GM23338 (cell line): ENCODE data around the gene LRWD1. TPM values are rescaled to one million over a fixed set of nuclear protein-coding genes. Genes with fewer than 3 reads are reported as not detected.

Experiments used
- ATAC-seq: fragments of 200-7000 bp; cut with Tn5 transposase; 3 replicates; pipeline ENCODE4 v1.9.1; 2020
- DNase-seq: peaks from one replicate; pipeline ENCODE4 v3.0.0-alpha.2; 2015; ENCODE audit warnings: low spot score
- H2AFZ ChIP-seq: fragments of 200-600 bp; sonication (generic); 2 replicates; pipeline ENCODE4 v1.8.0; 2016; ENCODE audit warnings: antibody characterized with exemption, mild to moderate bottlenecking, moderate library complexity
- H3F3A ChIP-seq: fragments of 200-600 bp; sonication (generic); replicated peaks from 2 replicates; pipeline ENCODE4 v1.8.0; 2017; ENCODE audit warnings: antibody characterized with exemption, mixed run types, low read depth
- H3K27ac ChIP-seq: fragments of 200-600 bp; sonication (generic); 2 replicates; pipeline ENCODE4 v1.6.1; 2016; ENCODE audit warnings: low read depth
- H3K27me3 ChIP-seq: fragments of 200-600 bp; sonication (generic); 2 replicates; pipeline ENCODE4 v1.8.0; 2016; ENCODE audit warnings: mild to moderate bottlenecking, mixed run types, moderate library complexity; ENCODE audit not compliant: insufficient read depth
- H3K36me3 ChIP-seq: fragments of 200-600 bp; sonication (generic); 2 replicates; pipeline ENCODE4 v1.8.0; 2016; ENCODE audit warnings: mild to moderate bottlenecking; ENCODE audit not compliant: insufficient read depth
- H3K4me1 ChIP-seq: fragments of 200-600 bp; sonication (generic); 2 replicates; pipeline ENCODE4 v1.8.0; 2016; ENCODE audit warnings: mild to moderate bottlenecking, moderate library complexity; ENCODE audit not compliant: insufficient read depth
- H3K4me2 ChIP-seq: fragments of 200-600 bp; sonication (generic); 2 replicates; pipeline ENCODE4 v1.7.1; 2017; ENCODE audit warnings: mixed run types
- H3K4me3 ChIP-seq: fragments of 200-600 bp; sonication (generic); 2 replicates; pipeline ENCODE4 v1.6.1; 2016; ENCODE audit warnings: mixed run types
- H3K79me2 ChIP-seq: fragments of 200-600 bp; sonication (generic); replicated peaks from 2 replicates; pipeline ENCODE4 v1.8.0; 2017; ENCODE audit warnings: mild to moderate bottlenecking; ENCODE audit not compliant: insufficient read depth
- H3K9me2 ChIP-seq: fragments of 200-600 bp; sonication (generic); 2 replicates; pipeline ENCODE4 v1.8.0; 2017; ENCODE audit not compliant: insufficient read depth
- H4K20me1 ChIP-seq: fragments of 200-600 bp; sonication (generic); replicated peaks from 2 replicates; pipeline ENCODE4 v1.8.0; 2017; ENCODE audit warnings: mild to moderate bottlenecking; ENCODE audit not compliant: insufficient read depth
- H3K27ac Mint-ChIP-seq: 2 replicates; pipeline ENCODE4 v1.8.0; 2020; ENCODE audit warnings: inconsistent platforms, mild to moderate bottlenecking, moderate library complexity, mixed read lengths
- H3K27me3 Mint-ChIP-seq: 3 replicates; pipeline ENCODE4 v1.8.0; 2022; ENCODE audit warnings: low read depth, mild to moderate bottlenecking, moderate library complexity, mixed read lengths, inconsistent platforms; ENCODE audit not compliant: insufficient read depth, poor library complexity
- H3K36me3 Mint-ChIP-seq: 3 replicates; pipeline ENCODE4 v1.8.0; 2021; ENCODE audit warnings: low read depth, mild to moderate bottlenecking, inconsistent platforms, moderate library complexity, mixed read lengths
- H3K4me1 Mint-ChIP-seq: 3 replicates; pipeline ENCODE4 v1.8.0; 2020; ENCODE audit warnings: mild to moderate bottlenecking, inconsistent platforms, mixed read lengths
- H3K4me3 Mint-ChIP-seq: 3 replicates; pipeline ENCODE4 v1.8.0; 2021; ENCODE audit warnings: moderate library complexity, mild to moderate bottlenecking, inconsistent platforms, mixed read lengths
- H3K9me3 Mint-ChIP-seq: 3 replicates; pipeline ENCODE4 v1.8.0; 2020; ENCODE audit warnings: moderate library complexity, mild to moderate bottlenecking, inconsistent platforms, mixed read lengths
- CREB1 ChIP-seq: fragments of 250-450 bp; sonication (Bioruptor Pico); IDR thresholded peaks from 2 replicates; pipeline ENCODE4 v1.5.0; 2020; ENCODE audit warnings: low read depth, mild to moderate bottlenecking, moderate library complexity
- CTCF ChIP-seq, 2 experiments: fragments of 200-600 bp in 1 of 2; sonication (generic) in 1 of 2; conservative IDR thresholded peaks; 2 replicates each; pipeline versions ENCODE4 v1.5.1 to v1.6.1; 2016 to 2017; ENCODE audit warnings: antibody characterized with exemption in 2 of 2, low read depth in 2 of 2, mild to moderate bottlenecking in 2 of 2, moderate library complexity in 1 of 2
- ETS1 ChIP-seq: IDR thresholded peaks from 2 replicates; pipeline ENCODE4 v1.6.1; 2016; ENCODE audit warnings: antibody characterized with exemption
- EZH2 ChIP-seq: fragments of 200-600 bp; sonication (generic); IDR thresholded peaks from one replicate; pipeline ENCODE4 v1.8.0; 2017; ENCODE audit warnings: antibody characterized with exemption, mild to moderate bottlenecking, low read depth; ENCODE audit not compliant: unreplicated experiment
- EZH2phosphoT487 ChIP-seq: fragments of 200-600 bp; sonication (generic); IDR thresholded peaks from one replicate; pipeline ENCODE4 v1.8.1; 2018; ENCODE audit warnings: antibody characterized with exemption; ENCODE audit not compliant: unreplicated experiment
- JUNB ChIP-seq: IDR thresholded peaks from one replicate; pipeline ENCODE4 v1.6.1; 2016; ENCODE audit warnings: antibody characterized with exemption; ENCODE audit not compliant: unreplicated experiment
- NANOG ChIP-seq: IDR thresholded peaks from 2 replicates; pipeline ENCODE4 v1.6.1; 2016; ENCODE audit warnings: antibody characterized with exemption, borderline replicate concordance
- POLR2AphosphoS5 ChIP-seq: IDR thresholded peaks from 2 replicates; pipeline ENCODE4 v1.6.1; 2016; ENCODE audit warnings: antibody characterized with exemption, low read depth
- REST ChIP-seq: IDR thresholded peaks from one replicate; pipeline ENCODE4 v1.6.1; 2018; ENCODE audit warnings: antibody characterized with exemption; ENCODE audit not compliant: unreplicated experiment
- STAT1 ChIP-seq: IDR thresholded peaks from one replicate; pipeline ENCODE4 v1.6.1; 2016; ENCODE audit warnings: antibody characterized with exemption; ENCODE audit not compliant: unreplicated experiment
- ZNF114 ChIP-seq: fragments of 250-450 bp; sonication (Bioruptor Pico); IDR thresholded peaks from 2 replicates; pipeline ENCODE4 v1.5.0; 2020; ENCODE audit warnings: mild to moderate bottlenecking, moderate library complexity
- ZNF331 ChIP-seq: fragments of 250-450 bp; sonication (Bioruptor Pico); IDR thresholded peaks from 2 replicates; pipeline ENCODE4 v1.5.0; 2020; ENCODE audit warnings: low read depth, mild to moderate bottlenecking, moderate library complexity
- polyA plus RNA-seq: library from polyadenylated mRNA; unstranded; fragments of >200 nt; fragmentation: Nextera tagmentation; extraction: Ambion mirVana; gene quantifications from 2 replicates; pipeline ENCODE4 v1.2.1, GENCODE V29; 2016
- total RNA-seq: library from RNA; depleted of rRNA; stranded (reverse); fragments of >200 nt; shearing (Covaris generic); gene quantifications from 2 replicates; pipeline ENCODE4 v1.2.3, GENCODE V29; 2014
- TF ChIP-seq, protein P1 (sequence below): fragments of 250-450 bp; sonication (Bioruptor Pico); IDR thresholded peaks from 2 replicates; pipeline ENCODE4 v1.5.0; 2020; ENCODE audit warnings: mild to moderate bottlenecking, moderate library complexity

The LRWD1 gene
- total and polyA plus RNA-seq, 2 experiments from 2014 or later: 24.0 to 55.2 TPM

GRCh38 chr7:102415685-102416225, 49.0 kb upstream of the LRWD1 start:
- Mint-ChIP-seq H3K27ac (no peak overlapping the region), H3K36me3 (peaks cover 58% of the 10 kb centered on the region)

More at GRCh38 chr7:102415685-102416225, 49.0 kb upstream of the LRWD1 start:
- no peak for DNase-seq
- Histone ChIP-seq H3F3A (peaks cover 5% of the 10 kb centered on the region), H3K4me3 (no peak overlapping the region), H3K4me2 (no peak overlapping the region), H4K20me1 (peaks cover 19% of the 10 kb centered on the region), H3K9me2 (no peaks in the 10 kb centered on the region), H3K36me3 (peaks cover 22% of the 10 kb centered on the region), H3K27me3 (no peaks in the 10 kb centered on the region), H3K4me1 (no peaks in the 10 kb centered on the region), H2AFZ (no peak overlapping the region), H3K79me2 (peaks cover 3% of the 10 kb centered on the region; the same call in 1 of the 2 replicates), H3K27ac (no peak overlapping the region)
- no peak for TF ChIP-seq EZH2phosphoT487
- TF ChIP-seq POLR2AphosphoS5: no peak
- no peak for TF ChIP-seq REST
- no peak for TF ChIP-seq CREB1 (CRISPR knock-in tag)
- TF ChIP-seq, protein P1, sequence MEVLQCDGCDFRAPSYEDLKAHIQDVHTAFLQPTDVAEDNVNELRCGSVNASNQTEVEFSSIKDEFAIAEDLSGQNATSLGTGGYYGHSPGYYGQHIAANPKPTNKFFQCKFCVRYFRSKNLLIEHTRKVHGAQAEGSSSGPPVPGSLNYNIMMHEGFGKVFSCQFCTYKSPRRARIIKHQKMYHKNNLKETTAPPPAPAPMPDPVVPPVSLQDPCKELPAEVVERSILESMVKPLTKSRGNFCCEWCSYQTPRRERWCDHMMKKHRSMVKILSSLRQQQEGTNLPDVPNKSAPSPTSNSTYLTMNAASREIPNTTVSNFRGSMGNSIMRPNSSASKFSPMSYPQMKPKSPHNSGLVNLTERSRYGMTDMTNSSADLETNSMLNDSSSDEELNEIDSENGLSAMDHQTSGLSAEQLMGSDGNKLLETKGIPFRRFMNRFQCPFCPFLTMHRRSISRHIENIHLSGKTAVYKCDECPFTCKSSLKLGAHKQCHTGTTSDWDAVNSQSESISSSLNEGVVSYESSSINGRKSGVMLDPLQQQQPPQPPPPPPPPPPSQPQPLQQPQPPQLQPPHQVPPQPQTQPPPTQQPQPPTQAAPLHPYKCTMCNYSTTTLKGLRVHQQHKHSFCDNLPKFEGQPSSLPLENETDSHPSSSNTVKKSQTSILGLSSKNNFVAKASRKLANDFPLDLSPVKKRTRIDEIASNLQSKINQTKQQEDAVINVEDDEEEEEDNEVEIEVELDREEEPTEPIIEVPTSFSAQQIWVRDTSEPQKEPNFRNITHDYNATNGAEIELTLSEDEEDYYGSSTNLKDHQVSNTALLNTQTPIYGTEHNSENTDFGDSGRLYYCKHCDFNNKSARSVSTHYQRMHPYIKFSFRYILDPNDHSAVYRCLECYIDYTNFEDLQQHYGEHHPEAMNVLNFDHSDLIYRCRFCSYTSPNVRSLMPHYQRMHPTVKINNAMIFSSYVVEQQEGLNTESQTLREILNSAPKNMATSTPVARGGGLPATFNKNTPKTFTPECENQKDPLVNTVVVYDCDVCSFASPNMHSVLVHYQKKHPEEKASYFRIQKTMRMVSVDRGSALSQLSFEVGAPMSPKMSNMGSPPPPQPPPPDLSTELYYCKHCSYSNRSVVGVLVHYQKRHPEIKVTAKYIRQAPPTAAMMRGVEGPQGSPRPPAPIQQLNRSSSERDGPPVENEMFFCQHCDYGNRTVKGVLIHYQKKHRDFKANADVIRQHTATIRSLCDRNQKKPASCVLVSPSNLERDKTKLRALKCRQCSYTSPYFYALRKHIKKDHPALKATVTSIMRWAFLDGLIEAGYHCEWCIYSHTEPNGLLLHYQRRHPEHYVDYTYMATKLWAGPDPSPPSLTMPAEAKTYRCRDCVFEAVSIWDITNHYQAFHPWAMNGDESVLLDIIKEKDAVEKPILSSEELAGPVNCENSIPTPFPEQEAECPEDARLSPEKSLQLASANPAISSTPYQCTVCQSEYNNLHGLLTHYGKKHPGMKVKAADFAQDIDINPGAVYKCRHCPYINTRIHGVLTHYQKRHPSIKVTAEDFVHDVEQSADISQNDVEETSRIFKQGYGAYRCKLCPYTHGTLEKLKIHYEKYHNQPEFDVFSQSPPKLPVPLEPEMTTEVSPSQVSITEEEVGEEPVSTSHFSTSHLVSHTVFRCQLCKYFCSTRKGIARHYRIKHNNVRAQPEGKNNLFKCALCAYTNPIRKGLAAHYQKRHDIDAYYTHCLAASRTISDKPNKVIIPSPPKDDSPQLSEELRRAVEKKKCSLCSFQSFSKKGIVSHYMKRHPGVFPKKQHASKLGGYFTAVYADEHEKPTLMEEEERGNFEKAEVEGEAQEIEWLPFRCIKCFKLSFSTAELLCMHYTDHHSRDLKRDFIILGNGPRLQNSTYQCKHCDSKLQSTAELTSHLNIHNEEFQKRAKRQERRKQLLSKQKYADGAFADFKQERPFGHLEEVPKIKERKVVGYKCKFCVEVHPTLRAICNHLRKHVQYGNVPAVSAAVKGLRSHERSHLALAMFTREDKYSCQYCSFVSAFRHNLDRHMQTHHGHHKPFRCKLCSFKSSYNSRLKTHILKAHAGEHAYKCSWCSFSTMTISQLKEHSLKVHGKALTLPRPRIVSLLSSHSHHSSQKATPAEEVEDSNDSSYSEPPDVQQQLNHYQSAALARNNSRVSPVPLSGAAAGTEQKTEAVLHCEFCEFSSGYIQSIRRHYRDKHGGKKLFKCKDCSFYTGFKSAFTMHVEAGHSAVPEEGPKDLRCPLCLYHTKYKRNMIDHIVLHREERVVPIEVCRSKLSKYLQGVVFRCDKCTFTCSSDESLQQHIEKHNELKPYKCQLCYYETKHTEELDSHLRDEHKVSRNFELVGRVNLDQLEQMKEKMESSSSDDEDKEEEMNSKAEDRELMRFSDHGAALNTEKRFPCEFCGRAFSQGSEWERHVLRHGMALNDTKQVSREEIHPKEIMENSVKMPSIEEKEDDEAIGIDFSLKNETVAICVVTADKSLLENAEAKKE: no peak
- no peak for TF ChIP-seq ETS1
- no peak for TF ChIP-seq JUNB
- TF ChIP-seq ZNF331 (CRISPR knock-in tag): no peak
- TF ChIP-seq ZNF114 (CRISPR knock-in tag): no peak
- TF ChIP-seq EZH2: no peak
- no peak for TF ChIP-seq STAT1
- no peak for TF ChIP-seq CTCF (conservative IDR thresholded peaks at IDR 0.05; ENCODE audit: low read depth in 2 of 2)
- no peak for TF ChIP-seq NANOG
- no peak overlapping the region for H3K4me3 Mint-ChIP-seq
- ATAC-seq: no peak
- peaks cover 5% of the 10 kb centered on the region; the same call in 2 of the 3 replicates for H3K4me1 Mint-ChIP-seq
- no peaks in the 10 kb centered on the region; the same call in 2 of the 3 replicates for H3K9me3 Mint-ChIP-seq
- H3K27me3 Mint-ChIP-seq: peaks cover 12% of the 10 kb centered on the region
